ENCODE measurements around the gene PRPH2. TPM values are rescaled to one million over a fixed set of nuclear protein-coding genes. Genes with fewer than 3 reads are reported as not detected.
A peak's percentile ranks its signal among the peaks of the same experiment; 100 is the strongest.
"Not testable (repeated sequence)": the region's sequence is repeated elsewhere in the genome, so short reads cannot be mapped to it uniquely, and the experiment has no call there.

Gene PRPH2
- total RNA-seq, 2 experiments from 2014 or later: not detected

- intact Hi-C loops (cut with micrococcal nuclease): loop anchor here (5.0 kb wide), 1 partner anchor 33 kb away; no protein-coding TSS in a partner anchor
- no peak overlapping the region for H3K27ac Mint-ChIP-seq
- CTCF ChIA-PET: interaction anchor here (1.0 to 1.3 kb wide), 3 partner anchors 32 to 183 kb away, joined by 3 read pairs; no protein-coding TSS in a partner anchor
Measured at GRCh38 chr6:42694586-42694985, 27.8 kb downstream of the PRPH2 start.

DNA sequence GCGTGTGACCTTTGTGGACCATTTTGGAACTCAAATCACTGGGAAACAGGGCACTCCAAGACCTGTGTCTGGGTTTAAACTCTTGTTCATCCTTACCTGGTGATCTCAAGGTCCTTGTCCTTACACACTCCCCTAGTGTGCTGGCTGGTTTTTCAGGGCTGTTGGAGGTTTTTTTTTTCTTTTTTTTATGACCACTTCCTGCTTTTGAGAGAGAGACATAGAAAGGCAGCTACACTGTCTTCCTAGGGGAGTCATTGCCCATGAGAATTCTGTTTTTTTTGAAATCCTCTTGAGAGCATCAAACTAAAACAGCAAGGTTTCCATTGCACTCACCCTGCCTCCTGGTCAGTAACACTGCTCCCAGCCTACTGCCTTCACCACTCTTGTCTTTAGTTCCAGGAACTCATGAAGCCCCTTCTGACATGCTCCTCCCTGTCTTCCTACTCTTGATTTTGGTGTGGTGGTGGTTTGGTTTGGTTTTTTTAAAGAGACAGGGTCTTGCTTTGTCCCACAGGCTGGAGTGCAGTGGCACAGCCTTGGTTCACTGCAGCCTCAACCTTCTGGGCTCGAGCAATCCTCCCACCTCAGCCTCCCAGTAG, 28.6 kb downstream of the PRPH2 start:
- Mint-ChIP-seq H3K9me3 (no peaks in the 10 kb centered on the region), H3K36me3 (peaks cover 26% of the 10 kb centered on the region), H3K27me3 (no peaks in the 10 kb centered on the region), H3K27ac (peak overlapping the region; percentile 77), H3K4me1 (ENCODE audit: low read depth) (peaks cover 21% of the 10 kb centered on the region), H3K4me3 (no peak overlapping the region)
- POLR2A ChIA-PET: no interaction called here
- intact Hi-C loops (cut with micrococcal nuclease): loop anchor here (5.0 kb wide), 1 partner anchor 33 kb away; no protein-coding TSS in a partner anchor
- CTCF ChIA-PET: interaction anchor here (1.0 to 1.3 kb wide), 3 partner anchors 32 to 184 kb away, joined by 3 read pairs; no protein-coding TSS in a partner anchor
- no peak for DNase-seq

More at GRCh38 chr6:42694586-42694985, 27.8 kb downstream of the PRPH2 start:
- no peak overlapping the region for H3K4me3 Mint-ChIP-seq
- no peaks in the 10 kb centered on the region for H3K27me3 Mint-ChIP-seq
- H3K9me3 Mint-ChIP-seq: no peaks in the 10 kb centered on the region
- POLR2A ChIA-PET: no interaction called here
- no peak for DNase-seq
- H3K36me3 Mint-ChIP-seq: peaks cover 24% of the 10 kb centered on the region
- peaks cover 21% of the 10 kb centered on the region for H3K4me1 Mint-ChIP-seq (ENCODE audit: low read depth)

- Mint-ChIP-seq H3K4me3 (no peak overlapping the region), H3K4me1 (ENCODE audit: low read depth) (peaks cover 21% of the 10 kb centered on the region), H3K9me3 (no peaks in the 10 kb centered on the region), H3K36me3 (peaks cover 36% of the 10 kb centered on the region), H3K27me3 (no peaks in the 10 kb centered on the region), H3K27ac (peak overlapping the region; percentile 25)
- intact Hi-C loops (cut with micrococcal nuclease): loop anchor here (5.0 kb wide), 1 partner anchor 35 kb away; no protein-coding TSS in a partner anchor
- CTCF ChIA-PET: interaction anchor here (0.6 to 2.1 kb wide), 6 partner anchors 11 to 588 kb away, joined by 3 to 16 read pairs (median 4); partner anchors contain the start of gene PRPH2
- POLR2A ChIA-PET: interaction anchor here (0.6 to 1.5 kb wide), 2 partner anchors 37 to 187 kb away, joined by 4 read pairs; partner anchors contain the start of gene RPL7L1
- DNase-seq: peak; percentile 28
Measured at GRCh38 chr6:42692137-42692911, 30.1 kb downstream of the PRPH2 start.

- ChIA-PET CTCF (interaction anchor here (2.3 kb wide), 2 partner anchors 29 to 36 kb away, joined by 7 to 8 read pairs; no protein-coding TSS in a partner anchor), POLR2A (no interaction called here)
- no peaks in the 10 kb centered on the region for H3K9me3 Mint-ChIP-seq
- no peak for DNase-seq
- H3K4me1 Mint-ChIP-seq (ENCODE audit: low read depth): peaks cover 21% of the 10 kb centered on the region
- H3K27ac Mint-ChIP-seq: peak overlapping the region; percentile 68
- H3K36me3 Mint-ChIP-seq: peaks cover 40% of the 10 kb centered on the region
- intact Hi-C loops (cut with micrococcal nuclease): loop anchor here (5.0 kb wide), 1 partner anchor 36 kb away; no protein-coding TSS in a partner anchor
- H3K4me3 Mint-ChIP-seq: no peak overlapping the region
- H3K27me3 Mint-ChIP-seq: no peaks in the 10 kb centered on the region
Measured at GRCh38 chr6:42690872-42691271, 31.5 kb downstream of the PRPH2 start.

DNA sequence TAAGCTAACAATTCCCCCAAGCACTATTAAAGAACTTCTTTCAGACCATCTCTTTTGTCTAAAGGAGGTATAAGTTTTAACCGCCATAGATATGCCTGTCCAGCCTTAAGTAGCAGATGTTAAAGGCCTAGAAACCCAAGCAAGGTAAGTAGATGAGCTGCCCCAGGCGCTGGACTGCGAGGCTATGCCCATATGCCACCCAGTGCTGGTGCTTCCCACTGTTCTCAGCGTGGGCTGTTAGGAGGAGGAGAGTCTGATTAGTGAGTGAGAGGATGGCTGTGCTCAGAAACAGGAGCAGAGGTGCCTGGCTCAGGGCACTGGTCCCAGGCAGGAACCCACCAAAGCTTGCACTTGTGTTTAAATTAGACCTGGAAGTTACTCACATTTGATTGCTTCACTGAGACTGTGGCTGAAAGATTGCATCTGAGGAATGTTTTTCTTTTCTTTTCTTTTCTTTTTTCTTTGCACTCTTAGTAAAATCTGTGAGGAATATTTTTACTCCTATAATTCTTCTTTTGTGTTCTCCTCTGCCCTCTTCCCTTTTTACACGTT, 32.2 kb downstream of the PRPH2 start:
- POLR2A ChIA-PET: no interaction called here

DNA sequence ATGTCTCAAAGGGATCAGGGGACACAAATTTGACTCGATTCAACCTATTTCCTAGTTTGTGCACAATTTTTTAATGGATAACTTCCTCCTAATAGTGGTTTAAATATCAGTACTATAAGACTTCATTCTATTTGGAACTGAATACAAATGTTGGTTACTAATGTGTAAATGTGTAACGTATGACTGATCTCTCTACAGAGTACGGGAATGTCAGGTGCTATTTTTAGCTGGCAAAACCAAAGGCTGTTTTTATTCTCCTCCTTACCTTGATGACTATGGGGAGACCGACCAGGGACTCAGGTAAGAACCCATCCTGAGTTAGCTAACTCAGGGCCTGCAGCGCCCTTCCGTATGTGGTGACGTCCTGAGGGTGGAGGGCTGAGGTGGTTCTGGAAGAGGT, 33.0 kb downstream of the PRPH2 start:
- DNase-seq: no peak

More for the DNA sequence above, 32.2 kb downstream of the PRPH2 start:
- peaks cover 21% of the 10 kb centered on the region for H3K4me1 Mint-ChIP-seq (ENCODE audit: low read depth)
- H3K4me3 Mint-ChIP-seq: no peak overlapping the region
- H3K27ac Mint-ChIP-seq: no peak overlapping the region
- peaks cover 44% of the 10 kb centered on the region for H3K36me3 Mint-ChIP-seq
- no peaks in the 10 kb centered on the region for H3K9me3 Mint-ChIP-seq
- CTCF ChIA-PET: interaction anchor here (2.3 kb wide), 2 partner anchors 28 to 36 kb away, joined by 7 to 8 read pairs; no protein-coding TSS in a partner anchor
- no peaks in the 10 kb centered on the region for H3K27me3 Mint-ChIP-seq
- DNase-seq: no peak
- intact Hi-C loops (cut with micrococcal nuclease): loop anchor here (5.0 kb wide), 1 partner anchor 37 kb away; no protein-coding TSS in a partner anchor

GRCh38 chr6:42688281-42688680, 34.1 kb downstream of the PRPH2 start:
- H3K27me3 Mint-ChIP-seq: no peaks in the 10 kb centered on the region
- H3K9me3 Mint-ChIP-seq: no peaks in the 10 kb centered on the region
- H3K36me3 Mint-ChIP-seq: peaks cover 55% of the 10 kb centered on the region
- no peak for DNase-seq
- no peak overlapping the region for H3K4me3 Mint-ChIP-seq
- H3K4me1 Mint-ChIP-seq (ENCODE audit: low read depth): peaks cover 13% of the 10 kb centered on the region
- POLR2A ChIA-PET: no interaction called here
- intact Hi-C loops (cut with micrococcal nuclease): no loop called here
- CTCF ChIA-PET: interaction anchor here (1.0 to 1.6 kb wide), 2 partner anchors 38 to 213 kb away, joined by 3 to 5 read pairs; no protein-coding TSS in a partner anchor
- no peak overlapping the region for H3K27ac Mint-ChIP-seq

More for the DNA sequence above, 33.0 kb downstream of the PRPH2 start:
- H3K9me3 Mint-ChIP-seq: no peaks in the 10 kb centered on the region
- H3K4me1 Mint-ChIP-seq (ENCODE audit: low read depth): peaks cover 21% of the 10 kb centered on the region
- no peak overlapping the region for H3K4me3 Mint-ChIP-seq
- no peak overlapping the region for H3K27ac Mint-ChIP-seq
- ChIA-PET CTCF (interaction anchor here (2.3 kb wide), 2 partner anchors 28 to 37 kb away, joined by 7 to 8 read pairs; no protein-coding TSS in a partner anchor), POLR2A (interaction anchor here (0.5 kb wide), 1 partner anchor 93 kb away, joined by 3 read pairs; no protein-coding TSS in a partner anchor)
- H3K36me3 Mint-ChIP-seq: peaks cover 51% of the 10 kb centered on the region
- no peaks in the 10 kb centered on the region for H3K27me3 Mint-ChIP-seq
- intact Hi-C loops (cut with micrococcal nuclease): no loop called here

DNA sequence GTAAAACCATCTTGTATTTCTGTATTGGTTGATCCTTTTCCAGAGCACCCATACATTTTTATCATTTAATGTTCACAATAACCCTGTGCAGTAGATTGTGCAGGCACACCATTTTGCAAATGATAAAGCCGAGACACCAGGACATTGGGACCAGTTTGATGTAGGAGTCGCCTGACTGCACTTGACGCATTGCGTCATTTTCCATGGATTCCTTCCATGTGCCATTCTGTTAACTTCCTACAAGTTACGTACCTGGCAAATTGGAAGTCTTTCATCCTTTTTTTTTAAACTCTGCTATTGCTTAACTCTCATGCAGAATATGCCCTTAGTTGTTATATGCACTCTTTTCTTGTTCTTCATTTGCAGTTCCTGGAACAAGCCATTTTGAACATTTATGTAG, 43.0 kb downstream of the PRPH2 start:
- POLR2A ChIA-PET: no interaction called here

GRCh38 chr6:42674780-42675179, 47.6 kb downstream of the PRPH2 start:
- no peak overlapping the region for H3K4me3 Mint-ChIP-seq
- no peaks in the 10 kb centered on the region for H3K27me3 Mint-ChIP-seq
- no peak overlapping the region for H3K27ac Mint-ChIP-seq
- ChIA-PET CTCF (interaction anchor here (0.9 to 1.4 kb wide), 3 partner anchors 13 to 226 kb away, joined by 3 to 4 read pairs (median 3); no protein-coding TSS in a partner anchor), POLR2A (no interaction called here)
- no peaks in the 10 kb centered on the region for H3K9me3 Mint-ChIP-seq
- peaks cover 19% of the 10 kb centered on the region for H3K4me1 Mint-ChIP-seq (ENCODE audit: low read depth)
- intact Hi-C loops (cut with micrococcal nuclease): no loop called here
- peaks cover 60% of the 10 kb centered on the region for H3K36me3 Mint-ChIP-seq
- no peak for DNase-seq

More for the DNA sequence above, 43.0 kb downstream of the PRPH2 start:
- Mint-ChIP-seq H3K27ac (no peak overlapping the region), H3K36me3 (peaks cover 52% of the 10 kb centered on the region), H3K4me1 (ENCODE audit: low read depth) (no peaks in the 10 kb centered on the region), H3K27me3 (no peaks in the 10 kb centered on the region), H3K4me3 (no peak overlapping the region), H3K9me3 (no peaks in the 10 kb centered on the region)
- CTCF ChIA-PET: no interaction called here
- intact Hi-C loops (cut with micrococcal nuclease): no loop called here
- no peak for DNase-seq

DNA sequence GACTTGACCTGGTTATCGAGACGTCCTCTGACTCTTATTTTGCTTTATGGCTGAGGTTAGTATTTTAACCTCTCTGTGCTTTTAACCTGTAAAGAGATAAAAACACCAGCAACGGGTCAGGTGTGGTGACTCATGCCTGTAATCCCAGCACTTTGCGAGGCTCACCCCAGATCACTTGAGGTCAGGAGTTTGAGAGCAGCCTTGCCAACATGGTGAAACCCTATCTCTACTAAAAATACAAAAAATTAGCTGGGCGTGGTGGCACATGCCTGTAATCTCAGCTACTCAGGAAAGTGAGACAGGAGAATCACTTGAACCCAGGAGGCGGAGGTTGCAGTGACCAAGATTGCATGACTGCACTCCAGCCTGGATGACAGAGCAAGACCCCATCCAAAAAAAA, 48.0 kb downstream of the PRPH2 start:
- peaks cover 21% of the 10 kb centered on the region for H3K4me1 Mint-ChIP-seq (ENCODE audit: low read depth)
- H3K27ac Mint-ChIP-seq; DNase-seq; POLR2A ChIA-PET; H3K4me3 Mint-ChIP-seq; intact Hi-C loops (cut with micrococcal nuclease); H3K27me3 Mint-ChIP-seq; H3K9me3 Mint-ChIP-seq: not testable (repeated sequence)
- peaks cover 60% of the 10 kb centered on the region for H3K36me3 Mint-ChIP-seq
- CTCF ChIA-PET: interaction anchor here (0.9 to 1.4 kb wide), 2 partner anchors 12 to 203 kb away, joined by 3 to 4 read pairs; no protein-coding TSS in a partner anchor

DNA sequence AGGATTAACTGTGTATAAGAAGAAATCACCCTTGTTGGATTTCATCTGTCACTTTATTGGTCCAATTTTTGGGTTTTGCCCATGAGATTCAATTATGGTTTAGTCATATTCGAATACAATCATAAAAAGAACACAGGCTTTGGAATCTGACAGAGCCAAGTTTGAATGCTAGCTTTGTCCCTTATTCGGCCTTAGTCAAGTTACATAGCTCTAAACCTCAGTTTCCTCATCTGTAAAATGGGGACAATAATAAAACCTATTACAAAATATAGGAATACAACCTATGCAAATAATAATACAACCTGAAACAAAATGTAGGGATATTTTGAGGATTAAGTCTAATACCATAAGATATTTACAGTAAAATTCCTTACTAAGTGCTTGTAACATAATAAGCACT, 57.7 kb downstream of the PRPH2 start:
- POLR2A ChIA-PET: no interaction called here
- intact Hi-C loops (cut with micrococcal nuclease): loop anchor here (5.0 kb wide), 1 partner anchor 83 kb away; the partner anchor contains the start of gene TBCC
- H3K9me3 Mint-ChIP-seq: no peaks in the 10 kb centered on the region
- CTCF ChIA-PET: interaction anchor here (0.6 to 6.5 kb wide), 4 partner anchors 17 to 212 kb away, joined by 3 to 88 read pairs (median 4); no protein-coding TSS in a partner anchor
- peaks cover under 1% of the 10 kb centered on the region for H3K4me1 Mint-ChIP-seq (ENCODE audit: low read depth)
- peaks cover 37% of the 10 kb centered on the region for H3K36me3 Mint-ChIP-seq
- no peaks in the 10 kb centered on the region for H3K27me3 Mint-ChIP-seq
- DNase-seq: no peak
- no peak overlapping the region for H3K4me3 Mint-ChIP-seq
- no peak overlapping the region for H3K27ac Mint-ChIP-seq
